ENCODE data around the gene SENP1.

The SENP1 gene

GRCh38 chr12:48084841-48085460, 20.9 kb downstream of the SENP1 start:
- Histone ChIP-seq H3K27me3 (ENCODE audit: control insufficient read depth in 2 of 2, insufficient read depth in 2 of 2, low read length in 2 of 2) (no peaks in the 10 kb centered on the region), H3K9ac (ENCODE audit: low read depth in 1 of 2, low read length in 2 of 2) (no peak overlapping the region), H3K27ac (ENCODE audit: low read depth in 2 of 2, low read length in 2 of 2) (no peak overlapping the region), H3K36me3 (ENCODE audit: control insufficient read depth in 2 of 2, insufficient read depth in 2 of 2, low read length in 2 of 2) (peaks cover 28 to 51% of the 10 kb centered on the region in 2 donors), H3K4me1 (ENCODE audit: control insufficient read depth in 2 of 2, insufficient read depth in 2 of 2, low read length in 2 of 2) (no peaks in the 10 kb centered on the region), H3K4me3 (ENCODE audit: low read length in 2 of 2) (no peak overlapping the region), H3K9me3 (ENCODE audit: control insufficient read depth in 2 of 2, low read length in 2 of 2) (no peaks in the 10 kb centered on the region)

GRCh38 chr12:48084066-48084465, 21.8 kb downstream of the SENP1 start:
- Histone ChIP-seq H3K27ac (ENCODE audit: low read depth in 2 of 2, low read length in 2 of 2) (no peak overlapping the region), H3K9ac (ENCODE audit: low read depth in 1 of 2, low read length in 2 of 2) (no peak overlapping the region), H3K4me1 (ENCODE audit: control insufficient read depth in 2 of 2, insufficient read depth in 2 of 2, low read length in 2 of 2) (no peaks in the 10 kb centered on the region), H3K4me3 (ENCODE audit: low read length in 2 of 2) (no peak overlapping the region), H3K36me3 (ENCODE audit: control insufficient read depth in 2 of 2, insufficient read depth in 2 of 2, low read length in 2 of 2) (peaks cover 27 to 49% of the 10 kb centered on the region in 2 donors), H3K27me3 (ENCODE audit: control insufficient read depth in 2 of 2, insufficient read depth in 2 of 2, low read length in 2 of 2) (no peaks in the 10 kb centered on the region), H3K9me3 (ENCODE audit: control insufficient read depth in 2 of 2, low read length in 2 of 2) (no peaks in the 10 kb centered on the region)

- Histone ChIP-seq H3K9me3 (ENCODE audit: control insufficient read depth in 2 of 2, low read length in 2 of 2) (no peaks in the 10 kb centered on the region), H3K27me3 (ENCODE audit: control insufficient read depth in 2 of 2, insufficient read depth in 2 of 2, low read length in 2 of 2) (no peaks in the 10 kb centered on the region), H3K4me1 (ENCODE audit: control insufficient read depth in 2 of 2, insufficient read depth in 2 of 2, low read length in 2 of 2) (no peaks in the 10 kb centered on the region), H3K9ac (ENCODE audit: low read depth in 1 of 2, low read length in 2 of 2) (no peak overlapping the region), H3K4me3 (ENCODE audit: low read length in 2 of 2) (no peak overlapping the region), H3K36me3 (ENCODE audit: control insufficient read depth in 2 of 2, insufficient read depth in 2 of 2, low read length in 2 of 2) (peaks cover 19 to 26% of the 10 kb centered on the region in 2 donors), H3K27ac (ENCODE audit: low read depth in 2 of 2, low read length in 2 of 2) (no peak overlapping the region)
These were observed 25.1 kb downstream of the SENP1 start for GRCh38 chr12:48080821-48081220.

GRCh38 chr12:48080285-48080684, 25.6 kb downstream of the SENP1 start:
- Histone ChIP-seq H3K9me3 (ENCODE audit: control insufficient read depth in 2 of 2, low read length in 2 of 2) (no peaks in the 10 kb centered on the region), H3K9ac (ENCODE audit: low read depth in 1 of 2, low read length in 2 of 2) (no peak overlapping the region), H3K4me1 (ENCODE audit: control insufficient read depth in 2 of 2, insufficient read depth in 2 of 2, low read length in 2 of 2) (no peaks in the 10 kb centered on the region), H3K27me3 (ENCODE audit: control insufficient read depth in 2 of 2, insufficient read depth in 2 of 2, low read length in 2 of 2) (no peaks in the 10 kb centered on the region), H3K4me3 (ENCODE audit: low read length in 2 of 2) (no peak overlapping the region), H3K36me3 (ENCODE audit: control insufficient read depth in 2 of 2, insufficient read depth in 2 of 2, low read length in 2 of 2) (peaks cover 19 to 20% of the 10 kb centered on the region in 2 donors), H3K27ac (ENCODE audit: low read depth in 2 of 2, low read length in 2 of 2) (no peak overlapping the region)

GRCh38 chr12:48078901-48079300, 27.0 kb downstream of the SENP1 start:
- H3K27ac ChIP-seq (ENCODE audit: low read depth in 2 of 2, low read length in 2 of 2), result no peak overlapping the region
- H3K36me3 ChIP-seq (ENCODE audit: control insufficient read depth in 2 of 2, insufficient read depth in 2 of 2, low read length in 2 of 2), result peaks cover 24% of the 10 kb centered on the region in 2 donors

GRCh38 chr12:48077111-48077510, 28.8 kb downstream of the SENP1 start:
- H3K27ac ChIP-seq (ENCODE audit: low read depth in 2 of 2, low read length in 2 of 2), result no peak overlapping the region
- no peaks in the 10 kb centered on the region for H3K9me3 ChIP-seq (ENCODE audit: control insufficient read depth in 2 of 2, low read length in 2 of 2)
- no peak overlapping the region for H3K4me3 ChIP-seq (ENCODE audit: low read length in 2 of 2)
- H3K9ac ChIP-seq (ENCODE audit: low read depth in 1 of 2, low read length in 2 of 2), result no peak overlapping the region
- no peaks in the 10 kb centered on the region for H3K27me3 ChIP-seq (ENCODE audit: control insufficient read depth in 2 of 2, insufficient read depth in 2 of 2, low read length in 2 of 2)
- H3K36me3 ChIP-seq (ENCODE audit: control insufficient read depth in 2 of 2, insufficient read depth in 2 of 2, low read length in 2 of 2), result peaks cover 23 to 31% of the 10 kb centered on the region in 2 donors
- no peaks in the 10 kb centered on the region for H3K4me1 ChIP-seq (ENCODE audit: control insufficient read depth in 2 of 2, insufficient read depth in 2 of 2, low read length in 2 of 2)

More at GRCh38 chr12:48078901-48079300, 27.0 kb downstream of the SENP1 start:
- Histone ChIP-seq H3K27me3 (ENCODE audit: control insufficient read depth in 2 of 2, insufficient read depth in 2 of 2, low read length in 2 of 2) (no peaks in the 10 kb centered on the region), H3K4me3 (ENCODE audit: low read length in 2 of 2) (no peak overlapping the region), H3K4me1 (ENCODE audit: control insufficient read depth in 2 of 2, insufficient read depth in 2 of 2, low read length in 2 of 2) (no peaks in the 10 kb centered on the region), H3K9me3 (ENCODE audit: control insufficient read depth in 2 of 2, low read length in 2 of 2) (no peaks in the 10 kb centered on the region), H3K9ac (ENCODE audit: low read depth in 1 of 2, low read length in 2 of 2) (no peak overlapping the region)

- Histone ChIP-seq H3K9ac (ENCODE audit: low read depth in 1 of 2, low read length in 2 of 2) (no peak overlapping the region), H3K27me3 (ENCODE audit: control insufficient read depth in 2 of 2, insufficient read depth in 2 of 2, low read length in 2 of 2) (no peaks in the 10 kb centered on the region), H3K4me1 (ENCODE audit: control insufficient read depth in 2 of 2, insufficient read depth in 2 of 2, low read length in 2 of 2) (no peaks in the 10 kb centered on the region), H3K36me3 (ENCODE audit: control insufficient read depth in 2 of 2, insufficient read depth in 2 of 2, low read length in 2 of 2) (peaks cover 26 to 32% of the 10 kb centered on the region in 2 donors), H3K9me3 (ENCODE audit: control insufficient read depth in 2 of 2, low read length in 2 of 2) (no peaks in the 10 kb centered on the region), H3K27ac (ENCODE audit: low read depth in 2 of 2, low read length in 2 of 2) (no peak overlapping the region), H3K4me3 (ENCODE audit: low read length in 2 of 2) (no peak overlapping the region)
These were observed 30.0 kb downstream of the SENP1 start for GRCh38 chr12:48075832-48076231.

- H3K27me3 ChIP-seq (ENCODE audit: control insufficient read depth in 2 of 2, insufficient read depth in 2 of 2, low read length in 2 of 2), result no peaks in the 10 kb centered on the region
- H3K27ac ChIP-seq (ENCODE audit: low read depth in 2 of 2, low read length in 2 of 2), result no peak overlapping the region
- no peak overlapping the region for H3K9ac ChIP-seq (ENCODE audit: low read depth in 1 of 2, low read length in 2 of 2)
- peaks cover 26 to 38% of the 10 kb centered on the region in 2 donors for H3K36me3 ChIP-seq (ENCODE audit: control insufficient read depth in 2 of 2, insufficient read depth in 2 of 2, low read length in 2 of 2)
- H3K9me3 ChIP-seq (ENCODE audit: control insufficient read depth in 2 of 2, low read length in 2 of 2), result no peaks in the 10 kb centered on the region
- H3K4me1 ChIP-seq (ENCODE audit: control insufficient read depth in 2 of 2, insufficient read depth in 2 of 2, low read length in 2 of 2), result no peaks in the 10 kb centered on the region
- H3K4me3 ChIP-seq (ENCODE audit: low read length in 2 of 2), result no peak overlapping the region
These were observed 31.6 kb downstream of the SENP1 start for GRCh38 chr12:48074266-48074665.

- Histone ChIP-seq H3K9me3 (ENCODE audit: control insufficient read depth in 2 of 2, low read length in 2 of 2) (no peaks in the 10 kb centered on the region), H3K9ac (ENCODE audit: low read depth in 1 of 2, low read length in 2 of 2) (no peak overlapping the region), H3K4me1 (ENCODE audit: control insufficient read depth in 2 of 2, insufficient read depth in 2 of 2, low read length in 2 of 2) (no peaks in the 10 kb centered on the region), H3K27ac (ENCODE audit: low read depth in 2 of 2, low read length in 2 of 2) (no peak overlapping the region), H3K36me3 (ENCODE audit: control insufficient read depth in 2 of 2, insufficient read depth in 2 of 2, low read length in 2 of 2) (peaks cover 29 to 41% of the 10 kb centered on the region in 2 donors), H3K4me3 (ENCODE audit: low read length in 2 of 2) (no peak overlapping the region), H3K27me3 (ENCODE audit: control insufficient read depth in 2 of 2, insufficient read depth in 2 of 2, low read length in 2 of 2) (no peaks in the 10 kb centered on the region)
These were observed 33.6 kb downstream of the SENP1 start for GRCh38 chr12:48072266-48072665.

- Histone ChIP-seq H3K9me3 (ENCODE audit: control insufficient read depth in 2 of 2, low read length in 2 of 2) (no peaks in the 10 kb centered on the region), H3K27me3 (ENCODE audit: control insufficient read depth in 2 of 2, insufficient read depth in 2 of 2, low read length in 2 of 2) (no peaks in the 10 kb centered on the region), H3K36me3 (ENCODE audit: control insufficient read depth in 2 of 2, insufficient read depth in 2 of 2, low read length in 2 of 2) (peaks cover 29 to 41% of the 10 kb centered on the region in 2 donors), H3K4me1 (ENCODE audit: control insufficient read depth in 2 of 2, insufficient read depth in 2 of 2, low read length in 2 of 2) (no peaks in the 10 kb centered on the region), H3K9ac (ENCODE audit: low read depth in 1 of 2, low read length in 2 of 2) (no peak overlapping the region), H3K27ac (ENCODE audit: low read depth in 2 of 2, low read length in 2 of 2) (no peak overlapping the region), H3K4me3 (ENCODE audit: low read length in 2 of 2) (no peak overlapping the region)
These were observed 34.1 kb downstream of the SENP1 start for GRCh38 chr12:48071808-48072207.

Measured in mucosa of rectum (tissue), 2 donors.